ENCODE measurements around the gene SLC22A23.

Gene SLC22A23

GRCh38 chr6:3320238-3320811 lies 136.5 kb downstream of the SLC22A23 start:
- no peaks in the 10 kb centered on the region for H3K27me3 ChIP-seq (ENCODE audit: insufficient read depth, low read length)
- H3K27ac ChIP-seq (ENCODE audit: low read length), result no peak overlapping the region
- H3K4me3 ChIP-seq (ENCODE audit: low read length), result no peak overlapping the region
- 0 out of 2 replicates have a peak, but pooled peaks cover 6% of the 10 kb centered on the region for H3K36me3 ChIP-seq (ENCODE audit: insufficient read depth, low read depth, low read length)
- H3K9ac ChIP-seq (ENCODE audit: low read depth, low read length), result no peak overlapping the region
- no peaks in the 10 kb centered on the region for H3K4me1 ChIP-seq (ENCODE audit: insufficient read depth, low read length)
- no peaks in the 10 kb centered on the region for H3K9me3 ChIP-seq (ENCODE audit: insufficient read depth, low read depth, low read length)

- no peaks in the 10 kb centered on the region for H3K4me1 ChIP-seq (ENCODE audit: insufficient read depth, low read length)
- H3K9me3 ChIP-seq (ENCODE audit: insufficient read depth, low read depth, low read length), result no peaks in the 10 kb centered on the region
- H3K27me3 ChIP-seq (ENCODE audit: insufficient read depth, low read length), result no peaks in the 10 kb centered on the region
- H3K27ac ChIP-seq (ENCODE audit: low read length), result no peak overlapping the region
- H3K4me3 ChIP-seq (ENCODE audit: low read length), result no peak overlapping the region
- H3K9ac ChIP-seq (ENCODE audit: low read depth, low read length), result no peak overlapping the region
- H3K36me3 ChIP-seq (ENCODE audit: insufficient read depth, low read depth, low read length), result 0 out of 2 replicates have a peak, but pooled peaks cover 6% of the 10 kb centered on the region
Measured at GRCh38 chr6:3319610-3320200, 137.1 kb downstream of the SLC22A23 start.

- no peak overlapping the region for H3K4me3 ChIP-seq (ENCODE audit: low read length)
Measured at GRCh38 chr6:3318821-3319540, 137.9 kb downstream of the SLC22A23 start.

GRCh38 chr6:3318226-3318625 lies 138.6 kb downstream of the SLC22A23 start:
- Histone ChIP-seq H3K27me3 (ENCODE audit: insufficient read depth, low read length) (no peaks in the 10 kb centered on the region), H3K27ac (ENCODE audit: low read length) (no peak overlapping the region), H3K36me3 (ENCODE audit: insufficient read depth, low read depth, low read length) (0 out of 2 replicates have a peak, but pooled peaks cover 6% of the 10 kb centered on the region), H3K4me1 (ENCODE audit: insufficient read depth, low read length) (no peaks in the 10 kb centered on the region), H3K9ac (ENCODE audit: low read depth, low read length) (no peak overlapping the region), H3K9me3 (ENCODE audit: insufficient read depth, low read depth, low read length) (no peaks in the 10 kb centered on the region), H3K4me3 (ENCODE audit: low read length) (no peak overlapping the region)

More at GRCh38 chr6:3318821-3319540, 137.9 kb downstream of the SLC22A23 start:
- Histone ChIP-seq H3K9me3 (ENCODE audit: insufficient read depth, low read depth, low read length) (no peaks in the 10 kb centered on the region), H3K27me3 (ENCODE audit: insufficient read depth, low read length) (no peaks in the 10 kb centered on the region), H3K36me3 (ENCODE audit: insufficient read depth, low read depth, low read length) (0 out of 2 replicates have a peak, but pooled peaks cover 6% of the 10 kb centered on the region), H3K9ac (ENCODE audit: low read depth, low read length) (no peak overlapping the region), H3K27ac (ENCODE audit: low read length) (no peak overlapping the region), H3K4me1 (ENCODE audit: insufficient read depth, low read length) (no peaks in the 10 kb centered on the region)

- Histone ChIP-seq H3K4me3 (ENCODE audit: low read length) (no peak overlapping the region), H3K36me3 (ENCODE audit: insufficient read depth, low read depth, low read length) (0 out of 2 replicates have a peak, but pooled peaks cover 6% of the 10 kb centered on the region), H3K4me1 (ENCODE audit: insufficient read depth, low read length) (no peaks in the 10 kb centered on the region), H3K27me3 (ENCODE audit: insufficient read depth, low read length) (no peaks in the 10 kb centered on the region), H3K27ac (ENCODE audit: low read length) (no peak overlapping the region), H3K9ac (ENCODE audit: low read depth, low read length) (no peak overlapping the region), H3K9me3 (ENCODE audit: insufficient read depth, low read depth, low read length) (no peaks in the 10 kb centered on the region)
Measured at GRCh38 chr6:3317741-3318211, 139.1 kb downstream of the SLC22A23 start.

- Histone ChIP-seq H3K4me3 (ENCODE audit: low read length) (no peak overlapping the region), H3K36me3 (ENCODE audit: insufficient read depth, low read depth, low read length) (0 out of 2 replicates have a peak, but pooled peaks cover 6% of the 10 kb centered on the region), H3K27ac (ENCODE audit: low read length) (no peak overlapping the region), H3K27me3 (ENCODE audit: insufficient read depth, low read length) (no peaks in the 10 kb centered on the region), H3K9me3 (ENCODE audit: insufficient read depth, low read depth, low read length) (no peaks in the 10 kb centered on the region), H3K4me1 (ENCODE audit: insufficient read depth, low read length) (no peaks in the 10 kb centered on the region), H3K9ac (ENCODE audit: low read depth, low read length) (no peak overlapping the region)
Measured at GRCh38 chr6:3316818-3317217, 140.0 kb downstream of the SLC22A23 start.

- Histone ChIP-seq H3K4me3 (ENCODE audit: low read length) (no peak overlapping the region), H3K9ac (ENCODE audit: low read depth, low read length) (no peak overlapping the region), H3K36me3 (ENCODE audit: insufficient read depth, low read depth, low read length) (0 out of 2 replicates have a peak, but pooled peaks cover 6% of the 10 kb centered on the region), H3K27ac (ENCODE audit: low read length) (no peak overlapping the region), H3K4me1 (ENCODE audit: insufficient read depth, low read length) (no peaks in the 10 kb centered on the region), H3K27me3 (ENCODE audit: insufficient read depth, low read length) (no peaks in the 10 kb centered on the region), H3K9me3 (ENCODE audit: insufficient read depth, low read depth, low read length) (no peaks in the 10 kb centered on the region)
Measured at GRCh38 chr6:3316331-3316730, 140.5 kb downstream of the SLC22A23 start.

GRCh38 chr6:3315841-3316240 lies 141.0 kb downstream of the SLC22A23 start:
- Histone ChIP-seq H3K27ac (ENCODE audit: low read length) (no peak overlapping the region), H3K9ac (ENCODE audit: low read depth, low read length) (no peak overlapping the region), H3K4me1 (ENCODE audit: insufficient read depth, low read length) (no peaks in the 10 kb centered on the region), H3K9me3 (ENCODE audit: insufficient read depth, low read depth, low read length) (no peaks in the 10 kb centered on the region), H3K4me3 (ENCODE audit: low read length) (no peak overlapping the region), H3K27me3 (ENCODE audit: insufficient read depth, low read length) (no peaks in the 10 kb centered on the region), H3K36me3 (ENCODE audit: insufficient read depth, low read depth, low read length) (0 out of 2 replicates have a peak, but pooled peaks cover 6% of the 10 kb centered on the region)

- Histone ChIP-seq H3K4me3 (ENCODE audit: low read length) (no peak overlapping the region), H3K9ac (ENCODE audit: low read depth, low read length) (no peak overlapping the region), H3K36me3 (ENCODE audit: insufficient read depth, low read depth, low read length) (0 out of 2 replicates have a peak, but pooled peaks cover 5% of the 10 kb centered on the region), H3K9me3 (ENCODE audit: insufficient read depth, low read depth, low read length) (no peaks in the 10 kb centered on the region), H3K4me1 (ENCODE audit: insufficient read depth, low read length) (no peaks in the 10 kb centered on the region), H3K27ac (ENCODE audit: low read length) (no peak overlapping the region), H3K27me3 (ENCODE audit: insufficient read depth, low read length) (no peaks in the 10 kb centered on the region)
Measured at GRCh38 chr6:3314621-3315467, 142.0 kb downstream of the SLC22A23 start.

GRCh38 chr6:3314176-3314575 lies 142.7 kb downstream of the SLC22A23 start:
- H3K9ac ChIP-seq (ENCODE audit: low read depth, low read length), result no peak overlapping the region
- no peaks in the 10 kb centered on the region for H3K4me1 ChIP-seq (ENCODE audit: insufficient read depth, low read length)
- no peak overlapping the region for H3K4me3 ChIP-seq (ENCODE audit: low read length)
- no peak overlapping the region for H3K27ac ChIP-seq (ENCODE audit: low read length)
- no peaks in the 10 kb centered on the region for H3K36me3 ChIP-seq (ENCODE audit: insufficient read depth, low read depth, low read length)
- H3K9me3 ChIP-seq (ENCODE audit: insufficient read depth, low read depth, low read length), result no peaks in the 10 kb centered on the region
- no peaks in the 10 kb centered on the region for H3K27me3 ChIP-seq (ENCODE audit: insufficient read depth, low read length)

- Histone ChIP-seq H3K9me3 (ENCODE audit: insufficient read depth, low read depth, low read length) (no peaks in the 10 kb centered on the region), H3K9ac (ENCODE audit: low read depth, low read length) (no peak overlapping the region), H3K27ac (ENCODE audit: low read length) (no peak overlapping the region), H3K4me1 (ENCODE audit: insufficient read depth, low read length) (no peaks in the 10 kb centered on the region), H3K36me3 (ENCODE audit: insufficient read depth, low read depth, low read length) (no peaks in the 10 kb centered on the region), H3K4me3 (ENCODE audit: low read length) (no peak overlapping the region), H3K27me3 (ENCODE audit: insufficient read depth, low read length) (no peaks in the 10 kb centered on the region)
Measured at GRCh38 chr6:3312604-3313231, 144.1 kb downstream of the SLC22A23 start.

All from iPS-20b (cell line).